ENCODE data around the gene SAP30BP. TPM values are rescaled to one million over a fixed set of nuclear protein-coding genes. Genes with fewer than 3 reads are reported as not detected.

The SAP30BP gene
- total and polyA plus RNA-seq, 2 of the 13 experiments (the other 11 are each of a cell fraction or from before 2014, with no cell fraction given): 67.7 to 99.4 TPM

DNA sequence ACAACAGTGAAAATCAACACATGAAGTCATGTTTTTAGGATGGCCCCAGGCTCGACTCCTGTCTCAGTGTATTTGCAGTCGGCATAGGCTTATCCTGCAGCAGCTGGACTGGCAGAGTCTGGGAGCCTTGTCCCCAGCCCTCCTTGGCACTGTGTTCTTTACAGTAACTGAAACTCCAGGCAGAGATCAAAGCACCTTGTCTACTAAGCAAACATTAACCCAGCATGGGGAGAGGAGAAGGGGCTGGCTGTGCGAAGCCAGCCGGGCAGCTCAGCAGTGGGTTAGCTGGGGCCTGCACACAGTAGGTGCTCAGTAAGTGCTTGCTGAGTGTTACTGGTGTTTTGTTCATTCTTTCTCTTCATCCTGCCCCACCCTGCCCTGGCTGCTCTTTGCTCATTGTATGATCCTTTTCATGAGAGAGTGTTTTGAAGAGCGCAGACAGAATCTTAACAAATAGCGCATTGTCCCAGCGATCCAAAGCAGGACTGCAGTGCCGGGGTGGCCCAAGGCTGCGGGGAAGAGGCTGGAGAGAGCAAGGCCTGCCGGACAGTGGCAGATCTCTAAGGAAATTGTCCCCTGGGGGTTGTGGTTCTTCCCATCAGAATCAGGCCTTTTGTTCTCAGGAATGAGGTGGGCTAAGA lies 30.6 kb downstream of the SAP30BP start (continued):
- TF ChIP-seq, protein P1, sequence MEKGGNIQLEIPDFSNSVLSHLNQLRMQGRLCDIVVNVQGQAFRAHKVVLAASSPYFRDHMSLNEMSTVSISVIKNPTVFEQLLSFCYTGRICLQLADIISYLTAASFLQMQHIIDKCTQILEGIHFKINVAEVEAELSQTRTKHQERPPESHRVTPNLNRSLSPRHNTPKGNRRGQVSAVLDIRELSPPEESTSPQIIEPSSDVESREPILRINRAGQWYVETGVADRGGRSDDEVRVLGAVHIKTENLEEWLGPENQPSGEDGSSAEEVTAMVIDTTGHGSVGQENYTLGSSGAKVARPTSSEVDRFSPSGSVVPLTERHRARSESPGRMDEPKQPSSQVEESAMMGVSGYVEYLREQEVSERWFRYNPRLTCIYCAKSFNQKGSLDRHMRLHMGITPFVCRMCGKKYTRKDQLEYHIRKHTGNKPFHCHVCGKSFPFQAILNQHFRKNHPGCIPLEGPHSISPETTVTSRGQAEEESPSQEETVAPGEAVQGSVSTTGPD (CRISPR knock-in tag; IDR thresholded peaks at IDR 0.05): no peak
- TF ChIP-seq AGO1 (IDR thresholded peaks at IDR 0.05; ENCODE audit: low read depth, low read length, poor library complexity, severe bottlenecking) (no peak), KLF16 (CRISPR knock-in tag; IDR thresholded peaks at IDR 0.05) (peak in 1 of 2 experiments; percentile 56; a peak in 1 of 4 replicates), ZNF724P (CRISPR knock-in tag; IDR thresholded peaks at IDR 0.05; ENCODE audit: borderline replicate concordance) (no peak), MAFF (IDR thresholded peaks at IDR 0.05; ENCODE audit: low read depth, low read length) (no peak), NR1H2 (CRISPR knock-in tag; IDR thresholded peaks at IDR 0.05; ENCODE audit: borderline replicate concordance, low read depth) (no peak), ZNF747 (CRISPR knock-in tag; IDR thresholded peaks at IDR 0.05; ENCODE audit: borderline replicate concordance) (no peak), ZBTB44 (CRISPR knock-in tag; IDR thresholded peaks at IDR 0.05) (no peak), POGK (CRISPR knock-in tag; conservative IDR thresholded peaks at IDR 0.05) (no peak), ZBTB46 (CRISPR knock-in tag; IDR thresholded peaks at IDR 0.05; ENCODE audit: borderline replicate concordance) (no peak), SP1 (IDR thresholded peaks at IDR 0.05) (no peak), SP1 (CRISPR knock-in tag; IDR thresholded peaks at IDR 0.05) (no peak), THAP11 (CRISPR knock-in tag; IDR thresholded peaks at IDR 0.05) (peak; percentile 40; the same call in 1 of the 2 replicates), HMGA1 (CRISPR knock-in tag; conservative IDR thresholded peaks at IDR 0.05) (no peak), SOX5 (CRISPR knock-in tag; IDR thresholded peaks at IDR 0.05; ENCODE audit: borderline replicate concordance) (peak; percentile 33; the same call in 1 of the 2 replicates), ZNF350 (CRISPR knock-in tag; IDR thresholded peaks at IDR 0.05; ENCODE audit: borderline replicate concordance, low read depth) (no peak; the same call in 1 of the 2 replicates), ZNF124 (CRISPR knock-in tag; IDR thresholded peaks at IDR 0.05) (no peak), ZNF678 (CRISPR knock-in tag; IDR thresholded peaks at IDR 0.05) (no peak), ZNF713 (CRISPR knock-in tag; IDR thresholded peaks at IDR 0.05) (no peak)
- TF ChIP-seq, protein P2, sequence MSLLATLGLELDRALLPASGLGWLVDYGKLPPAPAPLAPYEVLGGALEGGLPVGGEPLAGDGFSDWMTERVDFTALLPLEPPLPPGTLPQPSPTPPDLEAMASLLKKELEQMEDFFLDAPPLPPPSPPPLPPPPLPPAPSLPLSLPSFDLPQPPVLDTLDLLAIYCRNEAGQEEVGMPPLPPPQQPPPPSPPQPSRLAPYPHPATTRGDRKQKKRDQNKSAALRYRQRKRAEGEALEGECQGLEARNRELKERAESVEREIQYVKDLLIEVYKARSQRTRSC (CRISPR knock-in tag; IDR thresholded peaks at IDR 0.05; ENCODE audit: low read depth): no peak
- TF ChIP-seq, protein P3, sequence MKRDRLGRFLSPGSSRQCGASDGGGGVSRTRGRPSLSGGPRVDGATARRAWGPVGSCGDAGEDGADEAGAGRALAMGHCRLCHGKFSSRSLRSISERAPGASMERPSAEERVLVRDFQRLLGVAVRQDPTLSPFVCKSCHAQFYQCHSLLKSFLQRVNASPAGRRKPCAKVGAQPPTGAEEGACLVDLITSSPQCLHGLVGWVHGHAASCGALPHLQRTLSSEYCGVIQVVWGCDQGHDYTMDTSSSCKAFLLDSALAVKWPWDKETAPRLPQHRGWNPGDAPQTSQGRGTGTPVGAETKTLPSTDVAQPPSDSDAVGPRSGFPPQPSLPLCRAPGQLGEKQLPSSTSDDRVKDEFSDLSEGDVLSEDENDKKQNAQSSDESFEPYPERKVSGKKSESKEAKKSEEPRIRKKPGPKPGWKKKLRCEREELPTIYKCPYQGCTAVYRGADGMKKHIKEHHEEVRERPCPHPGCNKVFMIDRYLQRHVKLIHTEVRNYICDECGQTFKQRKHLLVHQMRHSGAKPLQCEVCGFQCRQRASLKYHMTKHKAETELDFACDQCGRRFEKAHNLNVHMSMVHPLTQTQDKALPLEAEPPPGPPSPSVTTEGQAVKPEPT (CRISPR knock-in tag; IDR thresholded peaks at IDR 0.05; ENCODE audit: low read depth): no peak
